Keratinocyte (primary cell): Measurements from ENCODE around the gene MED26.

ENCODE experiments used
- CTCF ChIP-seq, 3 experiments: IDR thresholded peaks in 1 of 3; conservative IDR thresholded peaks in 1 of 3; optimal IDR thresholded peaks in 1 of 3; 2 replicates in 2 of 3; 3 replicates in 1 of 3; pipeline versions ENCODE3 to v1.5.1; 2011; ENCODE audit warnings: low read length in 3 of 3, mild to moderate bottlenecking in 3 of 3, moderate library complexity in 2 of 3, control low read depth in 1 of 3, inconsistent platforms in 1 of 3; ENCODE audit not compliant: insufficient read depth in 2 of 3; ENCODE audit errors: extremely low read depth in 1 of 3
- EZH2 ChIP-seq: IDR thresholded peaks from one replicate; pipeline ENCODE4 v1.6.1; 2012; ENCODE audit warnings: inconsistent platforms, mild to moderate bottlenecking, low read length, moderate library complexity

GRCh38 chr19:16625163-16625958 lies 2.6 kb downstream of the MED26 start:
- TF ChIP-seq CTCF (optimal IDR thresholded peaks at IDR 0.05 in 1 of 3, IDR thresholded peaks at IDR 0.05 in 1 of 3, conservative IDR thresholded peaks at IDR 0.05 in 1 of 3; ENCODE audit: extremely low read depth in 1 of 3, insufficient read depth in 2 of 3, low read length in 3 of 3) (no peak), EZH2 (no peak)
